ENCODE measurements around the gene SCYGR1. TPM values are rescaled to one million over a fixed set of nuclear protein-coding genes. Genes with fewer than 3 reads are reported as not detected.

Gene SCYGR1
- total RNA-seq, 1 donor from 2014 or later: not detected

DNA sequence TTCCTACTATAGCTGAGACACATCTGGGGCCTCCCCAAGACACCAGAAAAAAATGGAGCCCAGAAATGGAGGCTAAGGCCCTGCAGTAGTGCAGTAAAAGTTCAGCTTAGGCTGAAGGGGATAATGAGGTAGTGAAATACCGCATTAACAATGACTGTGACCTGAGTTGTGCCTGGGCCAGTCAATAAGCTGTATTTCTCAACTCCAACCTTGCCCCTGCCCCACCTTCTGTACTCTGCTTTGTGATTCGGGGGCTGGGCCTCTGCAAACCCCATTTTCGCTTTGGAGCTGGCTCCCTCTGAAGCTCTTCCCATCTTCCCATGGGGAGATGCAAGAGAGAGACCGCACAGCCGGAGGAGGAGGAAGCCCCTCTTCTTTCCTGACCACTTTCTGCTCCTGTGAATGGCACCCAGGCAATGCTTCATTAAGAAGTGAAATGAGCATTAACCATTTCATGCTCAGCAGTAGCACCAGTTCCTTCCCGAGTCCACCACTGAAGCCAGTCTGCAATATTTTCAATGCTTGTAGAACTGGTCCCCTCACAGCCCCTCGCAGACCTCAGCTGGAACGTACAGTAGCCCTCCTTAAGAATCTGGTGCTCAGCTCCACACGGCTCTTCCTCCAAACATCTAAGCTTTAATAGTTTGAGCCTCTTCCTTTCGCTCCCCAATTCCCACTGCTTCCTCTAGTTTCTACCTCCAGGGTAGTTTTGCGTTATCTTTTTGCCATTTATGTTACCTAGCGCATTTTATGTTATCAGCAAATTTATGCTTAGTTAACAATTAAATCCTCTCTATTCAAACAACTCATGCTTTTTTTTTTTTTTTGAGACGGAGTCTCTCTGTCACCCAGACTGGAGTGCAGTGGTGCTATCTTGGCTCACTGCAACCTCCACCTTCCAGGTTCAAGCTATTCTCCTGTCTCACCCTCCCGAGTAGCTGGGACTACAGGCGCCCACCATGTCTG is 32.6 kb upstream of the SCYGR1 start:
- Histone ChIP-seq H3K36me3 (no peaks in the 10 kb centered on the region), H3K4me3 (no peak overlapping the region), H3K27ac (no peak overlapping the region), H3K27me3 (no peaks in the 10 kb centered on the region), H3K9me3 (no peaks in the 10 kb centered on the region), H3K4me1 (no peaks in the 10 kb centered on the region)
- TF ChIP-seq, protein P1, sequence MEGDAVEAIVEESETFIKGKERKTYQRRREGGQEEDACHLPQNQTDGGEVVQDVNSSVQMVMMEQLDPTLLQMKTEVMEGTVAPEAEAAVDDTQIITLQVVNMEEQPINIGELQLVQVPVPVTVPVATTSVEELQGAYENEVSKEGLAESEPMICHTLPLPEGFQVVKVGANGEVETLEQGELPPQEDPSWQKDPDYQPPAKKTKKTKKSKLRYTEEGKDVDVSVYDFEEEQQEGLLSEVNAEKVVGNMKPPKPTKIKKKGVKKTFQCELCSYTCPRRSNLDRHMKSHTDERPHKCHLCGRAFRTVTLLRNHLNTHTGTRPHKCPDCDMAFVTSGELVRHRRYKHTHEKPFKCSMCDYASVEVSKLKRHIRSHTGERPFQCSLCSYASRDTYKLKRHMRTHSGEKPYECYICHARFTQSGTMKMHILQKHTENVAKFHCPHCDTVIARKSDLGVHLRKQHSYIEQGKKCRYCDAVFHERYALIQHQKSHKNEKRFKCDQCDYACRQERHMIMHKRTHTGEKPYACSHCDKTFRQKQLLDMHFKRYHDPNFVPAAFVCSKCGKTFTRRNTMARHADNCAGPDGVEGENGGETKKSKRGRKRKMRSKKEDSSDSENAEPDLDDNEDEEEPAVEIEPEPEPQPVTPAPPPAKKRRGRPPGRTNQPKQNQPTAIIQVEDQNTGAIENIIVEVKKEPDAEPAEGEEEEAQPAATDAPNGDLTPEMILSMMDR (IDR thresholded peaks at IDR 0.05): no peak
- DNase-seq (ENCODE audit: low spot score in 2 of 2): no peak
- intact Hi-C loops (cut with DNase I): no loop called here

DNA sequence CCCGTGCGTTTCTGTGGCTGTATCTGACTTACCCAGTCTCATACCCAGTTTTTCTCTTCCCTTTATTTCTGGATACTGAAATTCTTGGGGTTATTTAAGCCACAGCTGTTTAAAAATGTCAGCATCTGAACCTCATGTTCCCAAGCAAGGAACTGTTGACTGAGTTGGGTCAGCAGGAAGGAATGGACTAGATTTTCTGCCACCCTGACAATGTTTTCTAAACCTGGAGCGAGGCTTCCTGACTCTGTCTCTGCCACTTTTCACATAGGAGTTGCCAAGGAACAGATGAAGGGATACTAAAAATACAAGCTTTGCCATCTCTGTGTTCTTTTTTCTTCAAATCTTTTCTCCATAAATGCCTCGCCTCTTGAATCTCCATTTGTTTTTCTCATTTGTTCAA is 29.0 kb upstream of the SCYGR1 start:
- no peak overlapping the region for H3K4me3 ChIP-seq
- no peaks in the 10 kb centered on the region for H3K27me3 ChIP-seq
- H3K9me3 ChIP-seq: no peaks in the 10 kb centered on the region
- H3K27ac ChIP-seq: peak overlapping the region; percentile 32 to 57
- intact Hi-C loops (cut with DNase I): no loop called here
- TF ChIP-seq, protein P1 (IDR thresholded peaks at IDR 0.05): no peak
- H3K36me3 ChIP-seq: no peaks in the 10 kb centered on the region
- DNase-seq (ENCODE audit: low spot score in 2 of 2): no peak
- peaks cover 0 to 6% of the 10 kb centered on the region in 2 donors for H3K4me1 ChIP-seq

DNA sequence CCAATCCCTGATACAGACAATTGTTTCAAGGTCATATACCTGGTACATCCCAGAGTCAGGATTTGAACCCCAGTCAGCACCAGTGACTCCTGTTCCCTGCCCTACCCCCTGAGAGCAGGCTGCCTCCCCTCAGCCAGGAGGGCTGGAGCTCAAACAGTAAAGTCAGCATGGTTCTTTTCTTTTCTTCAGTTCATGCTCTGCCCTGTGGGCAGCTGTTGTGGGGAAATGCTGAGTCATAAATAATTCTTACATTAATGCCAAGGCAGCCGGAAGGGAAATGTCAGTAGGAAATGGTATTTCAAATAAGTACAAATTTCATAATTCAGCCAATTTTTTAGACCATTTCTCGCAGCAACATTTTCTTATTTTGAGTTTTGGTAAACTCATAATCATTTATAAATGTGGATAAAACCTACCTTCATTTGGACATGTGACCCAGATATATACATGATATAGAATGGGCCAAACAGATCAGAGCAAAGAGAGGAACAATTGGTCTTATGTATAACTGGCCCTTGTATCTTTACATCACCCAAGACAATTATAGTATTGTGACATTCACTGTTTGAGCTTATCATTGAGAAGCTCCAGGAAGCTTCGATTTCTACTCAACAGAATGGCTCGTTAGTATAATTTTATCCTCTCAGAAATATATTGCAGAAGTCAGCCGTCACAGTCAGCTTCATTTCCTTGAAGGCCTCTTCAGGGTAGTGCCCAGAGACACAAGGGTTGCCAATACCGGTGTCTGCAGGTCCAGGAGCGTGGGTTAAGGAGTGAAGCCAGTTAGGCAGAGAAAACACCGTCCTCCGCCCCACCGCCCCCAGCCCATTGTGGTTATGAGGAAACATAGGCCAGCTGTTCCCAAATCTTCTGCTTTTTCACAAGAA is 28.0 kb upstream of the SCYGR1 start:
- no peaks in the 10 kb centered on the region for H3K9me3 ChIP-seq
- TF ChIP-seq, protein P1 (IDR thresholded peaks at IDR 0.05): no peak
- no peaks in the 10 kb centered on the region for H3K36me3 ChIP-seq
- peak overlapping the region; percentile 47 to 57 for H3K27ac ChIP-seq
- H3K4me3 ChIP-seq: no peak overlapping the region
- DNase-seq (ENCODE audit: low spot score in 2 of 2): peak in 1 of 2 donors; percentile 71
- no peaks in the 10 kb centered on the region for H3K27me3 ChIP-seq
- intact Hi-C loops (cut with DNase I): no loop called here
- peaks cover 0 to 6% of the 10 kb centered on the region in 2 donors for H3K4me1 ChIP-seq

DNA sequence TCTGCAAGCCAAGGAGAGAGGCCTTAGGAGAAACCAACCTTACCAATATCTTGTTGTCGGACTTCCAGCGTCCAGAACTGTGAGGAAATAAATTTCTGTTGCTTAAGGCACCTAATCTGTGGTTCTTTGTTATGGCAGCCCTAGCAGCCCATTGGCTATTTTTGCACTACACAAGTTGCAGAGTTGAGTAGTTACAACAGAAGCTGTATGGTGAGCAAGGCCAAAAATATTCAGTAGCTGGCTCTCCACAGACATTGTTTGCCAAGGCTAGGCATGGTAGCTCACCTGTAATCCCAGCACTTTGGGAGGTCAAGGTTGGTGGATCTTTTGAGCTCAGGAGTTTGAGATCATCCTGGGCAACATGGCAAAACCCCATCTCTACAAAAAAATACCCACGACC is 27.1 kb upstream of the SCYGR1 start:
- Histone ChIP-seq H3K9me3 (no peaks in the 10 kb centered on the region), H3K36me3 (no peaks in the 10 kb centered on the region), H3K4me1 (peaks cover 0 to 6% of the 10 kb centered on the region in 2 donors), H3K27ac (peak overlapping the region in 1 of 2 donors; percentile 57), H3K4me3 (no peak overlapping the region), H3K27me3 (no peaks in the 10 kb centered on the region)
- no peak for DNase-seq (ENCODE audit: low spot score in 2 of 2)
- TF ChIP-seq, protein P1 (IDR thresholded peaks at IDR 0.05): no peak
- intact Hi-C loops (cut with DNase I): no loop called here

DNA sequence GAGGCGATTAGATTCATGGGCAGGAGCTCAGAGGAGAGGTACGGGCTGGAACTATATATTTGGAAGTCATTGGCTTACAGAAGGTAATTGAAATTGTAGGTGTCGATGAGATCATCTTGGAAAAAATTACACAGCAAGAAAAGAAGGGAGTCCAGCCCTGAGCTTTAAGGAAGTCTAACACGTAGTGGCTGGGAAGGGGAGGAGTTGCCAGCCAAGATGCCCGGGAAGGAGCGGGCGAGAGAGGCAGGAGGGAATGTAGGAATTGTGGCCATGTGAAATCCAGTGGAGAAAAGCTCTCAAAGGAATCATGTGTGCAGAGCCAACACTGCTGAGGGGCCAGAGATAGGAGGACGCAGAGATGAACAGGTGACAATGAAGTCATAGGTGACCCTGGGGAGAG is 25.6 kb upstream of the SCYGR1 start:
- Histone ChIP-seq H3K27me3 (no peaks in the 10 kb centered on the region), H3K9me3 (no peaks in the 10 kb centered on the region), H3K4me3 (no peak overlapping the region), H3K36me3 (no peaks in the 10 kb centered on the region), H3K27ac (no peak overlapping the region), H3K4me1 (peaks cover 0 to 6% of the 10 kb centered on the region in 2 donors)
- no peak for DNase-seq (ENCODE audit: low spot score in 2 of 2)
- TF ChIP-seq, protein P1 (IDR thresholded peaks at IDR 0.05): no peak
- intact Hi-C loops (cut with DNase I): no loop called here
